Measurements from ENCODE around the gene TMEM244. TPM values are rescaled to one million over a fixed set of nuclear protein-coding genes. Genes with fewer than 3 reads are reported as not detected.

TMEM244 gene
- total and polyA plus RNA-seq, 2 of the 4 experiments (the other 2 are of a cell fraction): 0.21 to 0.36 TPM

GRCh38 chr6:129789974-129790373 lies 71.1 kb downstream of the TMEM244 start:
- Histone ChIP-seq H4K8ac (ENCODE audit: low read depth in 2 of 2, low read length in 2 of 2) (no peak overlapping the region), H2BK5ac (ENCODE audit: low read depth, low read length, poor library complexity, severe bottlenecking) (no peak overlapping the region), H3K79me1 (ENCODE audit: low read depth in 1 of 2, low read length in 2 of 2) (no peaks in the 10 kb centered on the region), H4K5ac (ENCODE audit: low read depth, low read length) (no peak overlapping the region), H3K9me3 (ENCODE audit: control insufficient read depth, insufficient read depth, low read length) (no peaks in the 10 kb centered on the region), H3K4me1 (ENCODE audit: control insufficient read depth, insufficient read depth, low read length) (peaks cover 4% of the 10 kb centered on the region; the same call in 1 of the 2 replicates), H3K23ac (ENCODE audit: low read depth, low read length) (no peak overlapping the region), H3K27ac (ENCODE audit: insufficient read depth, low read length) (no peak overlapping the region), H3K14ac (replicated peaks; ENCODE audit: low read depth, low read length) (no peak overlapping the region), H3K4me2 (ENCODE audit: low read depth, low read length) (no peak overlapping the region), H3K9me1 (ENCODE audit: insufficient read depth, low read length) (0 out of 2 replicates have a peak, but pooled peaks cover 3% of the 10 kb centered on the region), H4K20me1 (ENCODE audit: insufficient read depth, low read length) (no peaks in the 10 kb centered on the region), H2AK9ac (replicated peaks; ENCODE audit: low read depth, low read length, poor library complexity) (no peak overlapping the region), H2BK15ac (ENCODE audit: low read depth, low read length) (no peak overlapping the region), H3K27me3 (ENCODE audit: control insufficient read depth, insufficient read depth, low read length) (no peaks in the 10 kb centered on the region), H3K36me3 (ENCODE audit: control insufficient read depth, insufficient read depth, low read length) (no peaks in the 10 kb centered on the region), H2BK120ac (ENCODE audit: low read depth, low read length) (no peak overlapping the region), H2AK5ac (ENCODE audit: low read depth, low read length) (no peak overlapping the region), H2AFZ (replicated peaks; ENCODE audit: low read length, poor library complexity) (no peak overlapping the region), H2BK20ac (ENCODE audit: low read depth, low read length) (no peak overlapping the region), H4K91ac (ENCODE audit: insufficient read depth, low read depth, low read length) (no peak overlapping the region), H3K18ac (ENCODE audit: low read depth, low read length) (no peak overlapping the region), H3K4ac (ENCODE audit: low read depth, low read length) (no peak overlapping the region), H3K56ac (ENCODE audit: extremely low read depth, insufficient read depth, low read length) (no peak overlapping the region), H3K9ac (ENCODE audit: low read depth, low read length) (no peak overlapping the region), H3K4me3 (ENCODE audit: insufficient read depth, low read depth, low read length) (no peak overlapping the region)
- POLR2A ChIA-PET (ENCODE audit: unreplicated experiment): no interaction called here
- DNase-seq (no peak), ATAC-seq (ENCODE audit: low read depth) (no peak)
- TF ChIP-seq CHD1 (IDR thresholded peaks at IDR 0.05; ENCODE audit: low read depth, low read length): no peak
- no peak for TF ChIP-seq CEBPB (IDR thresholded peaks at IDR 0.05; ENCODE audit: low read depth, low read length)
- no peak for TF ChIP-seq BHLHE40 (IDR thresholded peaks at IDR 0.05; ENCODE audit: low read depth, low read length)
- peak; percentile 97 for TF ChIP-seq MAFK (IDR thresholded peaks at IDR 0.05; ENCODE audit: low read depth, low read length)
- dilution Hi-C loops (cut with HindIII; ENCODE audit: low sequenced_read_pairs, unreplicated experiment): no loop called here
- in situ Hi-C loops (cut with MboI; ENCODE audit: low sequenced_read_pairs): no loop called here
- no TSS peak for BruUV-seq (replicated peaks)
- intact Hi-C loops (cut with micrococcal nuclease): no loop called here
- CTCF ChIA-PET: interaction anchor here (1.7 kb wide), 1 partner anchor 13 kb away, joined by 5 read pairs; no protein-coding TSS in a partner anchor

Data from IMR-90 (cell line).